Muscle of arm (tissue), 14 donors: Measurements from ENCODE around the gene CCDC157. TPM values are rescaled to one million over a fixed set of nuclear protein-coding genes. Genes with fewer than 3 reads are reported as not detected.

Experiments
- DNase-seq: peaks from one replicate; pipeline ENCODE4 v3.0.0-alpha.2; 2013
- long read RNA-seq, 11 donors: transcript quantifications; one replicate each; lab custom pipeline, GENCODE V29; 2026
- polyA plus RNA-seq, 12 donors: library from polyadenylated mRNA; unstranded; fragments of 120-200 nt; gene quantifications; one replicate each; pipeline ENCODE4 v1.2.1, GENCODE V29; 2013; ENCODE audit not compliant: insufficient read length in 12 of 12

CCDC157 gene
- 1 to 10 TPM in 8 of 12 donors, under 1 TPM in 2, not detected in 2; 0.69 to 3.5 (median 1.1) TPM for polyA plus RNA-seq
- long read RNA-seq, donor 1, partial matches to known transcripts, result 0 of 1 reads
- long read RNA-seq, donor 1, other reads (novel, unspliced or antisense), result 0 of 1 reads
- long read RNA-seq, donor 2, result 0 reads
- long read RNA-seq, donor 3, result 0 reads
- long read RNA-seq, donor 4, result 0 reads
- long read RNA-seq, donor 5, result 0 reads
- long read RNA-seq, donor 6, result 0 reads
- long read RNA-seq, donor 7, result 0 reads
- long read RNA-seq, donor 8, result 0 reads
- long read RNA-seq, donor 9, result 0 reads
- long read RNA-seq, donor 10, result 0 reads
- long read RNA-seq, donor 11, result 0 reads

- DNase-seq, result peak; percentile 93
Observed at GRCh38 chr22:30356449-30357235, at the start of gene CCDC157, which contains the start of gene SF3A1. CCDC157 (plus strand) TSS chr22:30357007; CDS start chr22:30366001, 8,994 bp downstream. SF3A1 (minus strand) TSS chr22:30356894; CDS start chr22:30356792, 102 bp downstream.

- no peak for DNase-seq
Observed at GRCh38 chr22:30307041-30307574, 49.7 kb upstream of the CCDC157 start.

- DNase-seq, result no peak
Observed at GRCh38 chr22:30308093-30308492, 48.7 kb upstream of the CCDC157 start.

GRCh38 chr22:30308518-30309230 is 48.1 kb upstream of the CCDC157 start:
- no peak for DNase-seq

- no peak for DNase-seq
Observed at GRCh38 chr22:30309951-30310741, 46.7 kb upstream of the CCDC157 start.

- no peak for DNase-seq
Observed at GRCh38 chr22:30310881-30311771, 45.7 kb upstream of the CCDC157 start.

- DNase-seq, result no peak
Observed at GRCh38 chr22:30312053-30312452, 44.8 kb upstream of the CCDC157 start.

- no peak for DNase-seq
Observed at GRCh38 chr22:30313527-30314363, 43.1 kb upstream of the CCDC157 start.

- no peak for DNase-seq
Observed at GRCh38 chr22:30314915-30315314, 41.9 kb upstream of the CCDC157 start.

GRCh38 chr22:30315962-30316576 is 40.7 kb upstream of the CCDC157 start:
- no peak for DNase-seq

- DNase-seq, result no peak
Observed at GRCh38 chr22:30317778-30318177, 39.0 kb upstream of the CCDC157 start.

- no peak for DNase-seq
Observed at GRCh38 chr22:30318799-30319419, 37.9 kb upstream of the CCDC157 start.

GRCh38 chr22:30320021-30320556 is 36.7 kb upstream of the CCDC157 start:
- DNase-seq, result no peak

GRCh38 chr22:30321461-30321860 is 35.3 kb upstream of the CCDC157 start:
- no peak for DNase-seq

- no peak for DNase-seq
Observed at GRCh38 chr22:30323246-30323645, 33.6 kb upstream of the CCDC157 start.

- no peak for DNase-seq
Observed at GRCh38 chr22:30324014-30324730, 32.6 kb upstream of the CCDC157 start.

GRCh38 chr22:30325065-30325720 is 31.6 kb upstream of the CCDC157 start:
- no peak for DNase-seq
